GM10847 (cell line): ENCODE results near the gene GPR25.

Experiments
- POLR2A ChIP-seq: IDR thresholded peaks from 2 replicates; pipeline ENCODE4 v1.6.1; 2011; ENCODE audit not compliant: insufficient read length; ENCODE audit errors: extremely low read depth

Gene GPR25, protein sequence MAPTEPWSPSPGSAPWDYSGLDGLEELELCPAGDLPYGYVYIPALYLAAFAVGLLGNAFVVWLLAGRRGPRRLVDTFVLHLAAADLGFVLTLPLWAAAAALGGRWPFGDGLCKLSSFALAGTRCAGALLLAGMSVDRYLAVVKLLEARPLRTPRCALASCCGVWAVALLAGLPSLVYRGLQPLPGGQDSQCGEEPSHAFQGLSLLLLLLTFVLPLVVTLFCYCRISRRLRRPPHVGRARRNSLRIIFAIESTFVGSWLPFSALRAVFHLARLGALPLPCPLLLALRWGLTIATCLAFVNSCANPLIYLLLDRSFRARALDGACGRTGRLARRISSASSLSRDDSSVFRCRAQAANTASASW

GRCh38 chr1:200872446-200873115, at the start of gene GPR25:
TSS of gene GPR25 (plus strand) at chr1:200872981. CDS start at chr1:200873038, 57 bp downstream.
- no peak for TF ChIP-seq POLR2A

DNA sequence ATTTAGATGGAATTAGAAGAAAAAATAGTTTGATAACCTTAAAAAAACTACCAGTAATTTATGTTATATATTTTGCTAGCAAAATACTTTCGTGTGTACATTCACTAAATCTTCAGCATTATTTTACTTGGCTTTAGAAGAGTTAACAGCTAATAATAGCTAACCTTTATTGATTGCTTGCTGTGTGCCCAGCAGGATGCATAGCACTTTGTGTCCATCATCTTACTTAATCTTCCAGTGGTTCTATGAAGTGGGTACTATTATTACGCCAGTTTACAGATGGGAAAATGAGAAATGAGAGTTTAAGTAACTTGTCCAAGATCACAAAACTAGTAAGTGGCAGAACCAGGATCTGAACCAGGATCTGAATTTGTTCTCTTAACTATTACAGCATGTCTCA, 41.7 kb upstream of the GPR25 start:
- TF ChIP-seq POLR2A = no peak

DNA sequence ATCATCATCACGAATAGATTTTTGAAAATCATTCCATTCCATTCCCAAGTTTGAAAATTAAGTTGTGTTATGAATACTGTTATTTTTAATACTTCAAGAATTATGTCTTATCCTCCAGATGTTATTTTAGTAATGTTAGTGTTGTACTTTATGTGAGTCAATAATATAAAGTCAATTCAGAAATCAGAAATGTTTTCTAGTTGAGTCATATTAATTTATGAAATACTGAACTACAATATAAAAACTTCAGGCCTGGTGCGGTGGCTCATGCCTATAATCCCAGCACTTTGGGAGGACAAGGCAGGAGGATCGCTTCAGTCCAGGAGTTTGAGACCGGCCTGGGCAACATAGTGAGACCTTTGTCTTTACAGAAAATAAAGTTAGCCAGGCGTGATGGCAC, 38.4 kb upstream of the GPR25 start:
- no peak for TF ChIP-seq POLR2A

DNA sequence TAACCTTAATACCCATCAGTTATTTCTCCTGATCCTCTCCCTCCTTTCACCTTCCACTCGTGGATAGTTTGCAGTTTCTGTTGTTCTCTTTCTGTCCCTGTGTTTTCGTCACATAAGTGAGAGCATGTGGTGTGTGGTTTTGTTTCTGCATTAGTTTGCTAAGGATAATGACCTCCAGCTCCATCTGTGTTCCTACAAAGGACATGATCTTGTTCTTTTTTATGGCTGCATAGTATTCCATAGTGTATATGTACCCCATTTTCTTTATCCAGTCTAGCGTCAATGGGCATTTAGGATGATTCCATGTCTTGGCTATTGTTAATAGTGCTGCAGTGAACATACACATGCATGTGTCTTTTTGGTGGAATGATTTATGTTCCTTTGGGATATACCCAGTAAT, 36.6 kb upstream of the GPR25 start:
- TF ChIP-seq POLR2A = no peak

DNA sequence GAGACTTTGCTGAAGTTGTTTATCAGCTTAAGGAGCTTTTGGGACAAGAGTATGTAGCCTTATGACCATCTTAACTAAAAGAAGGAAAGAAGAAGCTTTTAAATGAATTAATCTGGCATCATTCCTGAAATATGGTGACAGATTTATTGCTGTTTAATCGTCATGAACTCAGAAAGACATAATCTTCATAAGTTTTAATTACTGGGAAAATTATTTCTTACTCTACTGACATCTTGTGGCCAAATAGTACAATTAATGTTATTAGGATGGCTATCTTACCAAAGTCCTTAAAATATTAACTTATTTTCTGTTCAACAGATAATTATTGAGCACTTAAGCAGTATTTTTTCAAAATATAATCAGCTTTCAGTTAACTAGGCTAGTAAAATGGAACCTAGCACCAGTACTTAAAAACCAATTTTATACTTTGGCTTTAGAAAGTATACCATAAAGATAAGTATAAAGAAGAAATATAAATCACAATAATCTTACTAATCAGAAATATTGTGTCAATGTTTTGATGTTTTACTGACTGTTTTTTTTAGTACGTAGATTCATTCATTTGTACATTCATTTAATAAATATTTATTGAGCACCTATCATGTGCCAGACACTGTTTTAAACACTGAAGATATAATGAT, 34.7 kb upstream of the GPR25 start:
- no peak for TF ChIP-seq POLR2A

DNA sequence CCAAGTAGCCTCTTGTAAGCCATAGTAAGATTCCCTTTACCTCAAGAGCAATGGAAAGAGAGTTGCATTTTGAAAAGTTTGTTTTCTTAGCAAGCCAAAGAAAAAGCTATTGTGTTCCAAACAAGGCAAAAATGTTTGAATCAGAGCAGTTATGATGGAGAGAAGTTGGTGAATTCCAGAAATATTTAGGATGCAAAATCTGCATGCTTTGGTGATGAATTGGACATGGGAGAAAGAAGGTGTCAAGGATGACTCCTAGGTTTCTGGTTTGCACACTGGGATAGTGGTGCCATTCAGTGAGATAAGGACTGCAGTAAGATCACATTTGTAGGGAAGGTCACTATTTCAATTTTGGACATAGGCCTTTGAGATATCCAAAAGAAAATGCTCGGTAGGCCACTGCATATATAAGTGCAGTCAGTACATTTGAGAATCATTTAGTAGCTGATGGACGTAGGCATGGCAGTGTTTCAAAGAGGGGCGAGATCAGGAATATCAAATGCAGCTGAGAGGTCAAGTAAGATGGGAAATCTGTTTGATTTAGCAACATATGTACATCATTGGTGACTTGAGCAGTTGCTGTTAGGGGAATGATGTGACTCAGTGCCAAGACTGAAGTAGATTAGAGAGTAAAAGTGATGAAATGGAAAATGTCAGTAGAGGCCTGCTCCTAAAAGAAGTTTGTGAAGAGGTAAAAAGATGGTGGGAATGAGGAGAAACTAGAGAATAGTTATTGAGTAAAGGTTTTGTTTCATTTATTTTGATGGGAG, 33.9 kb upstream of the GPR25 start:
- TF ChIP-seq POLR2A = no peak

DNA sequence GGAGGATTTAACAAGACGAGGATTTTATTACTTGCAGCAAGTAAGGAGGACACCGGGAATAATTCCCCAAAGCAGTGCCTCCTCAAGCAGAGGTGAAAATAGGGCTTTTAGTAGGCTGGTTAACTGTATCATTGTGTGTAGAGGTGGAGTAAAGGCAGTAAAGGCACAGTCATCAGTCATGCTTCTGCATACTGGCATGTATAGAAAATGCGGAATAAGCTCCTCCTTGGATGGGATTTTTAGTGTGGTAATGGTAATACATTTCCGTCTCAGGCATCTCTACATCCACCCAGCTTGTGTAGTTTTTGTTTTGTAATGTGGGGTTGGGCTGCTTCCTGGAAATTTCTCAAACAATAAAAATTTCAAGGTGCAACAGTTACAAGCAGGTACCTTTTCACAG, 27.4 kb upstream of the GPR25 start:
- no peak for TF ChIP-seq POLR2A

GRCh38 chr1:200846398-200846797, 26.4 kb upstream of the GPR25 start:
- TF ChIP-seq POLR2A = no peak

DNA sequence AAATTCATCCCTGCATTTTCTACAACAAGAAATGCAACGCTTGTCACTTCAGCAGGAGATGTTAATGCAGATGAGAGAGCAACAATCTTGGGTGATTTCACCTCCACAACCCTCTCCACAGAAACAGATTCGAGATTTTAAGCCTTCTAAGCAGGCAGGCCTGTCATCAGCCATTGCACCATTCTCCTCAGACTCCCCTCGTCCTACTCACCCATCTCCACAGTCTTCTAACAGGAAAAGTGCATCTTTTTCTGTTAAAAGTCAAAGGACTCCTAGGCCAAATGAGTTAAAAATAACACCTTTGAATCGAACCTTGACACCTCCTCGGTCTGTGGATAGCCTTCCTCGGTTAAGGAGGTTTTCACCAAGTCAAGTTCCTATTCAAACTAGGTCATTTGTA, 23.4 kb upstream of the GPR25 start:
- TF ChIP-seq POLR2A = no peak

DNA sequence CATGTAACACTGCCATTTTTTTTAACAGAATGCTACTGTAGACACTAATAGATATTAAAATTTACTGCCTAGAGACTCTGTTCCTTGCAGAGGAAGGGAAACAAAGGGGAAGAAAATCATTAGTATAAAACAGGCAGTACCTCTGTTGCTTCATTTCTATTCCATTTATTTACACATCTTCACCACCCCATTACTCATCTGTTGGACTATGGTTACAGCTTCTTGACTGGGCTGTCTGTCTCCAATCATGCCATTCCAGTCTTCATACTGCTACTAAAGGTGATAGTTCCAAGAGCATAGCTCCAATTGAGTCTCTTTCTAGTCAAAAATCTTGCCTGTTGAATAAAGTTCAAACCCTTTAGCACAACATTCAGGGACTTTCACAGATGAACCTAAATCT, 22.2 kb upstream of the GPR25 start:
- no peak for TF ChIP-seq POLR2A

DNA sequence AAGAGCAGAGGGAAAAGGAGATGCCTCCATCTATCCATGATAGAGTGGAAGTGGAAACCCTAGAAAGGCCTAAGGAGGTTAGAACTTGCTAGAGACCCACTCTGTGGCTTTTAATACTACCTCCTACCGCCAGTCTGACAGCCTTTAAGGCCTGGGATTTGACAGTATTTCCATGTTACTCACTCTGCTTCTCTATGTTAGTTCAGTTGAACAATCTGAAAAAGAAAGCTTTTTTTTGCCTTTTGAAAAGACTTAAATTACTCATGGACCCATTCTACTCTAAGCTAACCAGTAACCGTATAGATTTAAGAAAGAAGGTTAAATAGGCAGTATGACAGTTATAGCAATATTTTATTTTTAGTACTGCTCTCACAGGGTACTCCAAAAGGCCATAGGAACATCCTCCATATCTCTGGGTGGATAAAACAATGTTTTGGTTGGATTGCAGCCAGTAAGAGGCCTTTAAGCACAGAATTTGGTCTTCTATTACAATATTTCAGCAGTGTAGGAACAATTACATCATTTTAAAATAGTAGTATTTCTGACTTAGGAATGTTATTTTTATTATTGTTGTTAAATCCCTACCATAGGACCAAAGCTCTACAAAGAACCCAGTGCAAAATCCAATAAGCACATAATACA, 15.9 kb upstream of the GPR25 start:
- TF ChIP-seq POLR2A = no peak

DNA sequence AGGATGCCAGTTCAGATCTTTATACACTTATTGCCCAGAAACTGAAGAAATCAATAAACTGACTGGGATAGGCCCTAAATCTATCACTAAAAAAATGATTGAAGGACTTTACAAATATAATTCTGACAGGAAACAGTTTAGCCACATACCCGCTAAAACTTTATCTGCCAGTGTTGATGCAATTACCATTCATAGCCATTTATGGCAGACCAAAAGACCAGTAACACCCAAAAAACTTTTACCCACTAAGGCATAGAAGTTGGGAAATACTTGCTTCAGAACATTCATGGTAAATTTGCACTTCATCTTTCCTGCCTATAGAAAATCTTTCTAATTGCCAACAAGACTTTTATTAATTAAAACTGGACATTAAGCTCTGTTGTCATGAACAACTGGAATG, 15.0 kb upstream of the GPR25 start:
- TF ChIP-seq POLR2A = no peak

DNA sequence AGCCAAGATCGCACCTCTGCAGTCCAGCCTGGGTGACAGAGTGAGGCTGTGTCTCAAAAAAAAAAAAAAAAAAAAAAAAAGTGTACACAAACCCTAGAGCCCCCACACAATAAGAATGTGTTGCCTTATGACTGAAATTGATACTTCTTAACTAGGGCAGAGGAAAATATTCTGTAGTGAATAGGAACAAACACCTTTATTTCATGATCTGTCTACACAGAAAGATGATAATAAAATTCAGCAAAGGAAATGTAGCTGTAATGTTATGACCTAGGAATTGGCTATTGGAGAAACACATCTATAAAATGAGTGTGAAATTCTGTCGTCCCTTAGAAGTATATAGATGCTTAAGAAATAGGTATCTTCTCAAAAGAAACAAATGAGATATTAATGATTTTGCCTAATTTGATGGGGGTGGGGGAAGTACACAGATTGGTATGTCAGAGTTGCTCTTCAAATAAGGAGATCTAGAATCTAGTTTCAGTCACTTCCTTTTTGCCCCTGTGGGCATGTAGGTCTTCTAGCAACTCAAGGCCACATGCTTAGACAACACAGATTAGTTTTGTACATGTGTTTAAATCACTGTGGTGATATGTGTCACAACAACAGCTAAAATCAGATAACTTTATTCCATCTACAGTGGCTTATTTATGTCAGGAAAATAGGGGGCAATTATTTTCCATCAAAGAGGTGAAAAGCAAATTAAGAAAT, 10.7 kb upstream of the GPR25 start:
- TF ChIP-seq POLR2A = no peak

DNA sequence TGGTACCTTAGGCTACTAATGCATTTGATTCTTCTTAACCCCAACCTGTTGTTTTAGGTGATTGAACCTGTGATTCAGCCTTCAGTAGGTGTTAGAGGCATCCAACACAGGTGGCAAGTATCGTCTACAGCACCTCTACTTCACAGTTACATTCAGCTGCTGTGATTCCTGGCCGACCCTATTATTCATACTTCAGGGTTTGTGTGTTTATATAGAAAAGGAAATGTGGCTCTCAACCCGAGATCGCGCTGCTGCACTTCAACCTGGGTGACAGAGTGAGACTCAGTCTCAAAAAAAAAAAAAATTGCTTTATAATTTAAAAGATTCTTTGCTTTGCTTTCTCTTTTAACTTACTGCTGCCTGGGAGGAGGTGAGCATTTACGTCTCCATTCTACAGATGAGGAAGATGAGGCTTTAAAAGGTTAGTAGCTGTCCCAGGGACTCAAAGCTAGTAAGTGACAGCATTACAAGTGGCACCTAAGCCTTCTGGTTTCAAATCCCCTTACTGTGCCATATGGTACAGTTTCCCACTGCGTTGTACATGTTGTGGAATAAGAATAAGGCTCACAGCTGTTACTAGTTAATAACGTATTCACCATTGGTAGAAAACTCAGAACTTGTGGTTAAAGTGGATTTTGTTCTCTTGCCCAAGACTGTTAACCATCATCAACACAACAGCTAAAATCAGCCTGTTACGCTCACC, 9.9 kb upstream of the GPR25 start:
- no peak for TF ChIP-seq POLR2A

DNA sequence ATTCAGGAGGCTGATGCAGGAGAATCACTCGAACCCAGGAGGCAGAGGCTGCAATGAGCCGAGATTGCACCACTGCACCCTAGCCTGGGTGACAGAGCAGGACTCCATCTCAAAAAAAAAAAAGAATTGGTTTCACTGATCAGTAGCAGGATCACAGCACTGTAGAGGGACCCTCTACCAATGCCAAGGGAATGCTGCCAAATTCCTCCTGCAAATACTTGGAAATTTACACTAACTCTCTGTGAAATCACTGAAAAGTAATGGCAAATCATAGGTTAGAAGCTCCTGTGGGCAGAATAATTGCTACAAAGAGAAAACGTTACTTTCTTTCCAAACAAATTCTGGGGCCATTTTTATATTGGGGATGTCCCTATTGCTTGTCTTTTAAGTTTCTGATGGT, 6.7 kb upstream of the GPR25 start:
- TF ChIP-seq POLR2A = no peak
